Aorta (tissue), 5 donors: ENCODE measurements around the gene SLC39A11. TPM values are rescaled to one million over a fixed set of nuclear protein-coding genes. Genes with fewer than 3 reads are reported as not detected.
"Not testable (repeated sequence)": the region's sequence is repeated elsewhere in the genome, so short reads cannot be mapped to it uniquely, and the experiment has no call there.

ENCODE experiments used
- ATAC-seq: fragments of 200-7000 bp; cut with Tn5 transposase; one replicate; pipeline ENCODE4 v1.9.1; 2022; ENCODE audit warnings: moderate library complexity; ENCODE audit not compliant: low FRiP score
- DNase-seq, 2 donors: peaks; one replicate each; pipeline ENCODE4 v3.0.0-alpha.2; 2020
- H3K27ac ChIP-seq, 2 donors: one replicate each; pipeline ENCODE4 v1.5.1; 2013; ENCODE audit warnings: low read length in 2 of 2, mild to moderate bottlenecking in 2 of 2, moderate library complexity in 2 of 2, control low read depth in 1 of 2, inconsistent platforms in 1 of 2, low read depth in 1 of 2
- H3K27me3 ChIP-seq, 2 donors: one replicate each; pipeline ENCODE4 v1.6.1; 2013; ENCODE audit warnings: control low read depth in 1 of 2, low read length in 1 of 2, mild to moderate bottlenecking in 1 of 2, moderate library complexity in 1 of 2; ENCODE audit not compliant: insufficient read depth in 2 of 2, control insufficient read depth in 1 of 2
- H3K36me3 ChIP-seq, 2 donors: one replicate each; pipeline ENCODE4 v1.6.1; 2013; ENCODE audit warnings: control low read depth in 1 of 2, low read length in 1 of 2, mild to moderate bottlenecking in 1 of 2; ENCODE audit not compliant: insufficient read depth in 2 of 2, control insufficient read depth in 1 of 2
- H3K4me1 ChIP-seq, 2 donors: one replicate each; pipeline ENCODE4 v1.6.1; 2013; ENCODE audit warnings: low read length in 2 of 2, control low read depth in 1 of 2, mild to moderate bottlenecking in 1 of 2, moderate library complexity in 1 of 2; ENCODE audit not compliant: insufficient read depth in 2 of 2, control insufficient read depth in 1 of 2
- H3K4me3 ChIP-seq, 2 donors: one replicate each; pipeline ENCODE4 v1.5.1; 2013; ENCODE audit warnings: low read length in 2 of 2, control low read depth in 1 of 2, mild to moderate bottlenecking in 1 of 2
- H3K9me3 ChIP-seq: one replicate; pipeline ENCODE4 v1.6.1; 2013; ENCODE audit warnings: mild to moderate bottlenecking, low read length; ENCODE audit not compliant: control insufficient read depth
- WGBS, 2 donors: extraction: QIAGEN DNeasy Blood & Tissue Kit; methylation state at CpG; one replicate each; pipeline ENCODE4 v1.1.7; 2013; 5-methylcytosine and 5-hydroxymethylcytosine counted together
- intact Hi-C, 2 donors: fragments of 100-400 bp; cut with DNase I; formaldehyde crosslinking; loops; one replicate each; pipeline versions ENCODE4 v1.14.2 to v1.15.0; 2022
- polyA plus RNA-seq, 2 donors: library from polyadenylated mRNA; stranded (reverse); fragments of 200-250 nt; gene quantifications; one replicate each; pipeline ENCODE4 v1.2.3, GENCODE V29; 2013
- total RNA-seq, 2 donors: library from RNA; stranded (reverse); fragmentation: NEBNext Ultra II Directional; extraction: Animal tissue kit (Norgen Biotek cat#: 25700); gene quantifications; one replicate each; pipeline ENCODE4 v1.2.1, GENCODE V29; 2021
- donor health status: healthy with polysubstance abuse.
- donor health status: Bipolar disorder and iron deficiency.
- donor health status: DM: no; HTN: no; CAD: no.
- donor health status: DM: no; HTN: no; CAD: no.
- donor health status: DM: yes; HTN: yes; CAD: no.

SLC39A11 gene
- total and polyA plus RNA-seq, 4 donors: 9.3 to 31.8 (median 17.5) TPM

- Histone ChIP-seq H3K36me3 (no peaks in the 10 kb centered on the region), H3K4me1 (no peaks in the 10 kb centered on the region), H3K27me3 (no peaks in the 10 kb centered on the region), H3K9me3 (no peaks in the 10 kb centered on the region), H3K27ac (no peak overlapping the region), H3K4me3 (no peak overlapping the region)
- ATAC-seq: no peak
- 63 to 64% methylated on average over 23 of the region's 23 CpGs for WGBS, 2 donors
- DNase-seq: no peak
- intact Hi-C loops: no loop called here
Measured at GRCh38 chr17:72715906-72716572, 376.4 kb downstream of the SLC39A11 start.

GRCh38 chr17:72714357-72714966, 378.0 kb downstream of the SLC39A11 start:
- no peaks in the 10 kb centered on the region for H3K4me1 ChIP-seq
- DNase-seq: no peak
- peaks cover 2% of the 10 kb centered on the region for H3K9me3 ChIP-seq
- intact Hi-C loops: no loop called here
- no peaks in the 10 kb centered on the region for H3K36me3 ChIP-seq
- no peak overlapping the region for H3K4me3 ChIP-seq
- 87 to 91% methylated on average over 9 of the region's 9 CpGs for WGBS, 2 donors
- ATAC-seq: no peak
- no peak overlapping the region for H3K27ac ChIP-seq
- no peaks in the 10 kb centered on the region for H3K27me3 ChIP-seq

- Histone ChIP-seq H3K36me3 (no peaks in the 10 kb centered on the region), H3K27me3 (no peaks in the 10 kb centered on the region), H3K4me3 (no peak overlapping the region), H3K4me1 (no peaks in the 10 kb centered on the region), H3K9me3 (peaks cover 2% of the 10 kb centered on the region), H3K27ac (no peak overlapping the region)
- no peak for DNase-seq
- intact Hi-C loops: no loop called here
- no peak for ATAC-seq
- WGBS, 2 donors: 98 to 99% methylated on average over 7 of the region's 7 CpGs
Measured at GRCh38 chr17:72713701-72714100, 378.8 kb downstream of the SLC39A11 start.

DNA sequence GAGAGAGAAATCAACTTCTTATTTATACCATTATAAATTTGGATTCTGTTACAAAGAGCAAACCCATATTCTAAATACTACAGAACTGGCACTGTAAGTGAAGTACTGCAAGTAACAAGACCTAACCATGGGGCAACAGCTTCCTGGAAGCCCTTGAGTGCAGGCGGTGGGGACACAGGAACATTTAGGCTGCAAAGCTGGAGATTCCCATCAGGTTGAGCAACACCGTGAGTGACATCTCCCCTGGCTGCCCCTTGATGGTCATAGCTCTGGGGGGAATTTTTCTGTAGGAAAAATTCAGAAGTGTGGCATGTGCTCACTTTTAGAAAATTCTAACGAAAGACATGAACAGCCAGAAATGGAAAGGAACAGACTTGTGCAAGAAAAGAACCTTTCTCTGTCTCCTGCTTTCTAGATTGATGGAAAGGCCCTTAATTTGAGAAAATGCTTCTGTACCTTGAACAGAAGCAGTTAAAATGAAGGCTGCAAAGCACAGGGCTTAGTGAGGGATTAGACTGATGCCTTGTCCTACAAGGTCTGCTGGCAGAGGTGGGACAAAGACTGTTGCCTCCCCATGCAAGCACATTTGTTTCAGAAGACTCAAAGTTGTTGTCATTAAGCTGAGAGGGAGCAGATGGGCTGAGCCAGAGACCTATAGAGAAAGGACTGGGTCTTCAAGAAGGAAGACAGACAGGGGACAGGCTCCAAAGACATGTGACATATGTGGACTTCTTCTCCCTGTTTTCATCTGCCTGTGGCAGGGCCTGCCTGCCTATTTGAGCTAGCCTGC, 380.8 kb downstream of the SLC39A11 start:
- Histone ChIP-seq H3K27me3 (no peaks in the 10 kb centered on the region), H3K4me3 (no peak overlapping the region), H3K4me1 (no peaks in the 10 kb centered on the region), H3K27ac (no peak overlapping the region), H3K9me3 (peaks cover 2% of the 10 kb centered on the region), H3K36me3 (no peaks in the 10 kb centered on the region)
- DNase-seq (no peak), ATAC-seq (no peak)
- intact Hi-C loops: no loop called here
- WGBS, 2 donors: 93 to 96% methylated on average over 3 of the region's 3 CpGs

DNA sequence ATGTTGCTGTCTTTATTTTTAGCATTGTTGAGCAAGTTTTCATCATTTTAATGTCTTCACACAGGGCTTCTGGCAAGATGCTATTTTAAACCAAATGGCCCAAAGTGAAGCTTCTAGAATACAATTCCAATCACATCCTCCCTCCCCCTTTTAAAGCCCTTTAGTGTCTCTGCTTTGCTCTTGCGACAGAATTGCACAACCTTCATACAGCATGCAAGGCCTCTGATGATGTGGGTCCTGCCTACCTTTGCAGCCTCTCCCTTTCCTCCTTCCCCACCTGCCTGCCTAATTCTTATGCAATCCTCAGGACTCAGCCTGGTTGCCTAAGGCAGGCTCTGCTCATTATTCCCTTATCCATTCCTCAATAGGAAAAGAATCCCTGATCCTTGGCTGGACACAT, 381.7 kb downstream of the SLC39A11 start:
- intact Hi-C loops: no loop called here
- Histone ChIP-seq H3K36me3 (no peaks in the 10 kb centered on the region), H3K27ac (no peak overlapping the region), H3K4me1 (no peaks in the 10 kb centered on the region), H3K4me3 (no peak overlapping the region), H3K9me3 (peaks cover 2% of the 10 kb centered on the region), H3K27me3 (no peaks in the 10 kb centered on the region)
- no peak for DNase-seq
- 98 to 100% methylated on average over 1 of the region's 1 CpG for WGBS, 2 donors
- ATAC-seq: no peak

DNA sequence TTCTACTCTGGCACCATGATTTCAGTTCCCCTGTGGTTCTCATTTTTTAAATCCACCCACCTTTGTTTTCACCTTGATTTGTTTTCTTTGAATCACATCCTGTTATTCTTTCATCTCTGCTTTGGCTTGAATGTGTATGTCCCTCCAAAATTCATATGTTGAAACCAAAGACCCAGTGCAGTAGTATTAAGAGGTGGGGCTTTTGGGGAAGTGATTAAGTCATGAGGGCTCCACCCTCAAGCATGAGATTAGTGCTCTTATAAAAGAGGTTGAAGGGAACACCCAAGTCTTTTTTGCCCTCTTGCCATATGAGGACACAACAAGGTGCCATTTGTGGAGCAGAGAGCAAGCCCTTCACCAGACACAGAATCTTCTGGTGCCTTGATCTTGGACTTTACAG, 382.3 kb downstream of the SLC39A11 start:
- H3K4me3 ChIP-seq: no peak overlapping the region
- DNase-seq: no peak
- no peaks in the 10 kb centered on the region for H3K36me3 ChIP-seq
- peaks cover 2% of the 10 kb centered on the region for H3K9me3 ChIP-seq
- intact Hi-C loops: no loop called here
- no peaks in the 10 kb centered on the region for H3K27me3 ChIP-seq
- no peak for ATAC-seq
- H3K27ac ChIP-seq: no peak overlapping the region
- H3K4me1 ChIP-seq: no peaks in the 10 kb centered on the region

DNA sequence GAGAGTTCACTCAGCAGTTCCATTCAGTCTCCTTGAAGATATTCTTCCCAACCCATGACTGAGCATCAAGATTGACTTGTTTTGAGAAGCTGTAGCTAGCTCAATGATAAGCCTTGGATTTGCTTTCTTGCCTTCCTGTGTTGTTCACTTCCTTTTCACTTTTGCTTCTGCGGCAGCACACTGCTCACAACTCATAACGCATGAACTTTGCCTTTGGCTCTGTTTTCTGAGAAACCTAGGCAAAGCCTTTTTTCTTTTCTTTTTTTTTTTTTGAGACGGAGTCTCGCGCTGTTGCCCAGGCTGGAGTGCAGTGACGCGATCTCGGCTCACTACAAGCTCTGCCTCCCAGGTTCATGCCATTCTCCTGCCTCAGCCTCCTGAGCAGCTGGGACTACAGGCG, 383.8 kb downstream of the SLC39A11 start:
- intact Hi-C loops, H3K4me1 ChIP-seq, H3K36me3 ChIP-seq, H3K9me3 ChIP-seq, H3K4me3 ChIP-seq, ATAC-seq, H3K27me3 ChIP-seq, H3K27ac ChIP-seq, DNase-seq: not testable (repeated sequence)
- WGBS, 2 donors: 89 to 95% methylated on average over 9 of the region's 9 CpGs

DNA sequence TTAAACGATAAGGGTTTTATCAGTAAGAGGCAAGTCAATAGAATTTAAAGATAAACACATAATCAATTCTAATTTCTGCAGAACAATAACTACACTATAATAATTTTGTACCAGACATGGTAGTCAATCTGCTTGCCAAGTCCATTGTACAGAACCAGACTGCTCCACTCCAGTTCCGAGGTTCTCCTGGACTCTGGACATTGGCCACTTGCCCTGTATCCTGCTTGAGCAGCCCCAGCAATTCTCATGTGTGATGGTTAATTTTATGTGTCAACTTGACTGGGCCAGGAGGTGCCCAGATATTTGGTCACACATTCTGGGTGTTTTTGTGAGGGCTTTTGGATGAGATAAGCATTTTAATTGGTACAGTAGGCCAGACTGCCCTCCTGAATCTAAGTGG, 384.6 kb downstream of the SLC39A11 start:
- Histone ChIP-seq H3K27me3 (no peaks in the 10 kb centered on the region), H3K4me3 (no peak overlapping the region), H3K9me3 (peaks cover 2% of the 10 kb centered on the region), H3K36me3 (no peaks in the 10 kb centered on the region), H3K4me1 (no peaks in the 10 kb centered on the region), H3K27ac (no peak overlapping the region)
- ATAC-seq: no peak
- intact Hi-C loops: no loop called here
- DNase-seq: no peak
- 90 to 91% methylated on average over 2 of the region's 2 CpGs for WGBS, 2 donors
